Neutrophil (primary cell): ENCODE results near the gene PALS1.

Experiments used
- H3K27ac ChIP-seq: fragments of 200-600 bp; sonication (generic); 2 replicates; pipeline ENCODE4 v1.5.1; 2016; ENCODE audit warnings: mild to moderate bottlenecking, moderate library complexity
- H3K27me3 ChIP-seq: fragments of 200-600 bp; sonication (generic); 2 replicates; pipeline ENCODE4 v1.6.0; 2016; ENCODE audit warnings: mild to moderate bottlenecking
- H3K36me3 ChIP-seq: fragments of 200-600 bp; sonication (generic); 2 replicates; pipeline ENCODE4 v1.5.1; 2017
- H3K4me1 ChIP-seq, 2 experiments: fragments of 200-600 bp in 1 of 2; sonication (generic) in 1 of 2; 1 replicate in 1 of 2; 2 replicates in 1 of 2; pipeline versions ENCODE4 v1.5.1 to v1.6.1; 2013 to 2016; ENCODE audit warnings: low read depth in 1 of 2, low read length in 1 of 2, mild to moderate bottlenecking in 1 of 2, moderate library complexity in 1 of 2; ENCODE audit not compliant: control insufficient read depth in 1 of 2, insufficient read depth in 1 of 2
- H3K4me3 ChIP-seq, 2 experiments: fragments of 200-600 bp in 1 of 2; sonication (generic) in 1 of 2; 1 replicate in 1 of 2; 2 replicates in 1 of 2; pipeline ENCODE4 v1.5.1; 2013 to 2016; ENCODE audit warnings: low read depth in 1 of 2, low read length in 1 of 2, mild to moderate bottlenecking in 1 of 2, moderate library complexity in 1 of 2
- H3K9me3 ChIP-seq: fragments of 200-600 bp; sonication (generic); 2 replicates; pipeline ENCODE4 v1.5.1; 2016
- TF ChIP-seq, protein P1 (sequence below): fragments of 200-600 bp; sonication (generic); IDR thresholded peaks from 2 replicates; pipeline ENCODE4 v1.5.1; 2016; ENCODE audit warnings: antibody characterized with exemption

Gene PALS1

DNA sequence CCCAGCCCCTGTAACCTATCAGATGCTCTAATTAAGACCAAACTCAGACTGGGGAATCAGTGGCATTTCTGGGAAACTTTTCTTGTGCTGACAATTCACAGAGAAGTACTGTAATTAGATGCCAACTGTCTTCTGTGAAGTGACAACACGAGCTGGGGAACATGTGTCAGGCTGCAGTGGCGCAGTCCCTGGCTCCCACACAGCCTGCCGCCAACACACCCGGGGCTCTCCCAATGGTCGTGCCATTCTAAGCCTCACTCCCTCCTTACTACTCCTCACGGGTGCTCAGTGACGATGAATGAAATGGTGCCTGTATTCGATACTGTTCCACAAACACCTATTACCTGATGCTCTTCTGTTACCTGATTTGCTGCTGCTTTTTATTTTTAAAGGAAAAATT lies 33.4 kb upstream of the PALS1 start:
- H3K4me3 ChIP-seq, result no peak overlapping the region
- TF ChIP-seq, protein P1, sequence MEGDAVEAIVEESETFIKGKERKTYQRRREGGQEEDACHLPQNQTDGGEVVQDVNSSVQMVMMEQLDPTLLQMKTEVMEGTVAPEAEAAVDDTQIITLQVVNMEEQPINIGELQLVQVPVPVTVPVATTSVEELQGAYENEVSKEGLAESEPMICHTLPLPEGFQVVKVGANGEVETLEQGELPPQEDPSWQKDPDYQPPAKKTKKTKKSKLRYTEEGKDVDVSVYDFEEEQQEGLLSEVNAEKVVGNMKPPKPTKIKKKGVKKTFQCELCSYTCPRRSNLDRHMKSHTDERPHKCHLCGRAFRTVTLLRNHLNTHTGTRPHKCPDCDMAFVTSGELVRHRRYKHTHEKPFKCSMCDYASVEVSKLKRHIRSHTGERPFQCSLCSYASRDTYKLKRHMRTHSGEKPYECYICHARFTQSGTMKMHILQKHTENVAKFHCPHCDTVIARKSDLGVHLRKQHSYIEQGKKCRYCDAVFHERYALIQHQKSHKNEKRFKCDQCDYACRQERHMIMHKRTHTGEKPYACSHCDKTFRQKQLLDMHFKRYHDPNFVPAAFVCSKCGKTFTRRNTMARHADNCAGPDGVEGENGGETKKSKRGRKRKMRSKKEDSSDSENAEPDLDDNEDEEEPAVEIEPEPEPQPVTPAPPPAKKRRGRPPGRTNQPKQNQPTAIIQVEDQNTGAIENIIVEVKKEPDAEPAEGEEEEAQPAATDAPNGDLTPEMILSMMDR, result no peak
- no peaks in the 10 kb centered on the region for H3K4me1 ChIP-seq
- H3K27me3 ChIP-seq, result no peaks in the 10 kb centered on the region
- H3K27ac ChIP-seq, result no peak overlapping the region
- no peaks in the 10 kb centered on the region for H3K9me3 ChIP-seq
- H3K36me3 ChIP-seq, result no peaks in the 10 kb centered on the region

DNA sequence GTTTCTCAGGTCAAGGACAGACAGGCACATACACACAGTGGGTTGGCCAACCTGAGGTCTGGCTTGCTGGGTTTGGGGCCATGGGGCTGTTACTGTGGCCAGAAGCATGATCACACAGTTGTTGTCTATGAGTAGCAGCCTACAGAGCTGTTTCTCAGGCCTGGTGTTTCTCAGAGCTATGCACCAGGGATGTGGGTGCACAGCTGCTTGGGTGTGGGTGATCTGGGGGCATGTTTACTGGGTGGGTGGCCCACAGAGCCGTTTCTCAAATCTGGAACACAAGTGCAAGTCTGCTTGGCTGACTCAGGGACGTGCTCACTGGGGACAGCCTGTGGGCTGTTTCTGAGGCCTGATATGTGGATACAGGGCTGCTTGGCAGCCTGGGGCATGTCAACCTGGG lies 23.1 kb upstream of the PALS1 start:
- TF ChIP-seq, protein P1, result no peak
- H3K27ac ChIP-seq, result no peak overlapping the region
- no peaks in the 10 kb centered on the region for H3K27me3 ChIP-seq
- H3K4me1 ChIP-seq, result no peaks in the 10 kb centered on the region
- H3K36me3 ChIP-seq, result no peaks in the 10 kb centered on the region
- no peak overlapping the region for H3K4me3 ChIP-seq
- no peaks in the 10 kb centered on the region for H3K9me3 ChIP-seq

DNA sequence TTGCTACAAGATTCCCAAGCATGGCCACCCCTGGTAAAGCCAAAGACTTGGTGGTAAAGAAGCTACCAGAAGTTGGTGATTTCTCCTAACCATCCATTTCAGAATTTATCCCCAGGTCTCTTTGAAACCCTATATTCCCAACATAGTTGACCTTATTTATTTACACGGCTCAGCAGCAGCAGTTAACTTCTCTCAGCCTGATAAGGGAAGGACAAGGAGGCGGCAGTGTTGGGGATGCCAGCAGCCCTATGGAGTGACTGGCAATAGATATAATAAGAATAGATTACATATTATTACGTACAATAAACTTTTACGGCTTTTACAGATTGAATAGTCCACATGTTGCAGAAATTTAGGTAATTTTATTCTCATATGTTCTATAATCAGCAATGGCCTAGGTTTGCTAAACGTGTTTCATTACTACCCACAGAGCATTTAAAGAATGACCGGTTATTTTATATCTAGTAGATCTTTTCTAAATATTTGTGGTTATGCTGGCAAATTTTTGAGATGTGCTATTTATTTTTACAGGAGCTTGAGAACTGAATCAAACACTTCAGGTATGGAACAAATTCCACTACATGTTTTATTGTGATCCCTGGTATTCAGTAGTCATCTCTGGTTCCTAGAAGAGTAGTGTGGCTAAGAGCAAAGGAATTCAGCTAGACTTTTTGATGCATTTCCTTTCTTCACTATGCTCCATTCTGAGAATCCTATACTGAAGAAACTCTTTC lies 19.8 kb upstream of the PALS1 start:
- Histone ChIP-seq H3K4me1 (no peaks in the 10 kb centered on the region), H3K36me3 (no peaks in the 10 kb centered on the region), H3K9me3 (no peaks in the 10 kb centered on the region), H3K27ac (no peak overlapping the region), H3K27me3 (no peaks in the 10 kb centered on the region), H3K4me3 (no peak overlapping the region)
- TF ChIP-seq, protein P1, result no peak

DNA sequence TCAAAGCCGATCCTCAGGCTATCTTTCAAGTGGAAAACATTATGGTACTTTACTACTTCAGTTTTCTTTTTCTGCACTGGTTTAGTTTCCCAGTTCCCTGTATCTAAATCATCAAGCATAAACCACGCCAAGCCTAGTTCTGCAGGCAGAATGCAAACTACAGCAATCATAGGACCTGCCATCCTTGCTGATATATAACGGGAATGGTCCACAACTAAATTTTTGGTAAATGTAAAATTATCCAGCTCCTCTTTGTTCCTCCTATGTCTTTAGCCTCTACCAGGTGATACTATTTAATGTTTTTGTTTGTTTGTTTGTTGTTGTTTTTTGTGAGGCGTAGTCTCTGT lies 19.3 kb upstream of the PALS1 start:
- H3K9me3 ChIP-seq, result no peaks in the 10 kb centered on the region
- H3K27me3 ChIP-seq, result no peaks in the 10 kb centered on the region
- H3K27ac ChIP-seq, result no peak overlapping the region
- no peaks in the 10 kb centered on the region for H3K36me3 ChIP-seq
- no peaks in the 10 kb centered on the region for H3K4me1 ChIP-seq
- TF ChIP-seq, protein P1, result no peak
- no peak overlapping the region for H3K4me3 ChIP-seq

DNA sequence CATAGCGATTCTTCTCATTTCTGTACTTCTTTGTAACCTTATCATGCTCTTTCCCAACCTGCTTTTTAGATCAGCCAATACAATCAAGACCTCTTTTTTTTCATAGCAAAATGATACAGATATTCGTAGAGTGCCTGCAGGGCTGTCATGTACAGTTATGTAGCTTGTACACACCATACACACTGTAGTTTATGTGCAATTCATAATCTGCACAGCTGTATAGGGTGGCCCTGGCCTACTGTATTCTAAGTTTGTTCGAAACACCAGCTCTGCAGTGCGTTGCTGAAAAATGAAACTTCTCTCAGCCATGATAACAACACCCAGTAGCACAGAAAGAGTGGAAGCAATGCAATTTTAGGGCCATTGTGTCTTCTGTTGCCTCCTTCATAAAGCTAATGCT lies 15.7 kb upstream of the PALS1 start:
- Histone ChIP-seq H3K27ac (no peak overlapping the region), H3K27me3 (no peaks in the 10 kb centered on the region), H3K9me3 (no peaks in the 10 kb centered on the region), H3K4me3 (no peak overlapping the region), H3K4me1 (no peaks in the 10 kb centered on the region), H3K36me3 (no peaks in the 10 kb centered on the region)
- TF ChIP-seq, protein P1, result no peak
